CD14-positive monocyte (primary cell): Measurements from ENCODE around the gene SLC37A1. TPM values are rescaled to one million over a fixed set of nuclear protein-coding genes. Genes with fewer than 3 reads are reported as not detected.
A peak's percentile ranks its signal among the peaks of the same experiment; 100 is the strongest.

Experiments
- DNase-seq, 3 donors: peaks; one replicate each; pipeline ENCODE4 v3.0.0-alpha.2; 2011 to 2022
- H2AFZ ChIP-seq: 2 replicates; pipeline ENCODE4 v1.6.0; 2012; ENCODE audit warnings: mild to moderate bottlenecking, low read depth, low read length, inconsistent platforms; ENCODE audit not compliant: insufficient read depth, poor library complexity, severe bottlenecking
- H3K27ac ChIP-seq, 2 donors: 1 replicate in 1 of 2; 2 replicates in 1 of 2; pipeline ENCODE4 v1.5.1; 2012 to 2013; ENCODE audit warnings: low read length in 2 of 2, control low read depth in 1 of 2, inconsistent platforms in 1 of 2, low read depth in 1 of 2, mild to moderate bottlenecking in 1 of 2
- H3K27me3 ChIP-seq, 2 donors: one replicate each; pipeline versions ENCODE4 v1.6.0 to v1.6.1; 2011 to 2013; ENCODE audit warnings: low read length in 2 of 2; ENCODE audit not compliant: control insufficient read depth in 2 of 2, insufficient read depth in 2 of 2
- H3K36me3 ChIP-seq, 2 donors: replicated peaks in 1 of 2; 1 replicate in 1 of 2; 2 replicates in 1 of 2; pipeline versions ENCODE4 v1.5.1 to v1.6.1; 2012 to 2013; ENCODE audit warnings: low read length in 2 of 2, control low read depth in 1 of 2, inconsistent platforms in 1 of 2, mild to moderate bottlenecking in 1 of 2; ENCODE audit not compliant: insufficient read depth in 2 of 2, control insufficient read depth in 1 of 2
- H3K4me1 ChIP-seq, 2 donors: 1 replicate in 1 of 2; 2 replicates in 1 of 2; pipeline versions ENCODE4 v1.5.1 to v1.6.1; 2012 to 2013; ENCODE audit warnings: low read length in 2 of 2, control low read depth in 1 of 2, inconsistent platforms in 1 of 2, mild to moderate bottlenecking in 1 of 2, moderate library complexity in 1 of 2; ENCODE audit not compliant: insufficient read depth in 2 of 2, control insufficient read depth in 1 of 2
- H3K4me2 ChIP-seq: replicated peaks from 2 replicates; pipeline ENCODE3; 2012; ENCODE audit warnings: low read length, moderate library complexity, mild to moderate bottlenecking; ENCODE audit not compliant: poor library complexity, severe bottlenecking; ENCODE audit errors: extremely low read depth
- H3K4me3 ChIP-seq, 3 experiments: fragments of 200-600 bp in 1 of 3; sonication (generic) in 1 of 3; replicated peaks in 1 of 3; 1 replicate in 2 of 3; 2 replicates in 1 of 3; pipeline ENCODE4 v1.5.1; 2011 to 2013; ENCODE audit warnings: low read length in 3 of 3, mild to moderate bottlenecking in 3 of 3, control low read depth in 2 of 3, low read depth in 2 of 3, inconsistent platforms in 1 of 3, moderate library complexity in 1 of 3
- H3K79me2 ChIP-seq: 2 replicates; pipeline ENCODE4 v1.6.0; 2012; ENCODE audit warnings: mild to moderate bottlenecking, control low read depth, inconsistent platforms, low read length, moderate library complexity; ENCODE audit not compliant: insufficient read depth
- H3K9ac ChIP-seq: 2 replicates; pipeline ENCODE4 v1.6.0; 2017; ENCODE audit warnings: low read length, mild to moderate bottlenecking; ENCODE audit not compliant: insufficient read depth, poor library complexity, severe bottlenecking
- H3K9me3 ChIP-seq, 2 donors: replicated peaks in 1 of 2; 1 replicate in 1 of 2; 2 replicates in 1 of 2; pipeline versions ENCODE4 v1.5.1 to v1.6.1; 2012 to 2013; ENCODE audit warnings: low read length in 2 of 2, control low read depth in 1 of 2; ENCODE audit not compliant: control insufficient read depth in 1 of 2, insufficient read depth in 1 of 2
- H4K20me1 ChIP-seq: 2 replicates; pipeline ENCODE4 v1.6.0; 2012; ENCODE audit warnings: mild to moderate bottlenecking, low read length, control low read depth, moderate library complexity; ENCODE audit not compliant: insufficient read depth
- H3K27ac Mint-ChIP-seq, 7 donors: one replicate each; pipeline ENCODE4 v1.8.0; 2020; ENCODE audit warnings: mild to moderate bottlenecking in 7 of 7, mixed read lengths in 7 of 7, moderate library complexity in 6 of 7, inconsistent platforms in 2 of 7
- H3K27me3 Mint-ChIP-seq, 3 donors: one replicate each; pipeline ENCODE4 v1.8.0; 2021 to 2022; ENCODE audit warnings: low read depth in 3 of 3, mild to moderate bottlenecking in 3 of 3, mixed read lengths in 3 of 3, moderate library complexity in 3 of 3, inconsistent platforms in 1 of 3
- H3K36me3 Mint-ChIP-seq, 2 donors: one replicate each; pipeline ENCODE4 v1.8.0; 2020; ENCODE audit warnings: mixed read lengths in 2 of 2, inconsistent platforms in 1 of 2, mild to moderate bottlenecking in 1 of 2
- H3K4me1 Mint-ChIP-seq: one replicate; pipeline ENCODE4 v1.8.0; 2020; ENCODE audit warnings: mild to moderate bottlenecking, mixed read lengths
- H3K4me3 Mint-ChIP-seq, 2 donors: one replicate each; pipeline ENCODE4 v1.8.0; 2020; ENCODE audit warnings: mild to moderate bottlenecking in 2 of 2, mixed read lengths in 2 of 2, moderate library complexity in 1 of 2
- H3K9me3 Mint-ChIP-seq, 7 donors: one replicate each; pipeline ENCODE4 v1.8.0; 2020 to 2022; ENCODE audit warnings: mixed read lengths in 7 of 7, mild to moderate bottlenecking in 6 of 7, moderate library complexity in 6 of 7, inconsistent platforms in 2 of 7
- CTCF ChIP-seq: fragments of 200-600 bp; IDR thresholded peaks from one replicate; pipeline ENCODE4 v1.8.0; 2022; ENCODE audit warnings: antibody characterized with exemption, mild to moderate bottlenecking
- WGBS: methylation state at CpG from one replicate; pipeline ENCODE4 v1.1.5; 2013; ENCODE audit warnings: missing lambda C conversion rate; ENCODE audit not compliant: insufficient coverage; 5-methylcytosine and 5-hydroxymethylcytosine counted together
- intact Hi-C, 2 donors: fragments of 100-400 bp; cut with micrococcal nuclease; formaldehyde crosslinking; loops; one replicate each; pipeline versions ENCODE4 v1.15.0 to v1.15.1; 2023
- polyA plus RNA-seq, 3 donors: library from polyadenylated mRNA; depleted of rRNA in 1 of 3; unstranded in 2 of 3; stranded (reverse) in 1 of 3; fragments of 300-500 nt in 2 of 3; fragments of >200 nt in 1 of 3; fragmentation: Illumina TruSeq in 2 of 3; gene quantifications; 1 replicate in 2 of 3; 2 replicates in 1 of 3; pipeline ENCODE4 v1.2.3, GENCODE V29; 2012 to 2021

Gene SLC37A1
- polyA plus RNA-seq, 3 donors = 2.7 to 12.4 (median 4.3) TPM

DNA sequence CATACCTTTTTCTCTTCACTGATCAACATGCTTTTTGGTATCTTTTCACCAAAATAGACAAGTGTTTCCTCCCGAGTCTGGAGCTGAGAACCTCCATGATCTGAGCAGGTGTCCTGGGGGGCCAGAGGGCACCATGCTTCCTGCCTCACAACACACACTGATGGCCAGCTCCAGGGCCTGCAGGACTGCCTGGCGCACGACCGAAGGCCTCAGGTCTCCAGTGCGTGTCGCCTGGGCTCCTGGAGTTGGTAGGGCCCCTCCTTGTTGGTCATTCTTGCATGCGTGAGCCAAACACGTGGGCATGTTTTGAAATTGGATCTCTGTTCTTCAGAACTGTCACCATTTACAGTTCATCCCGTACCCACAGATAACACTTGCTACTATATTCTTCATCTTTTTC lies 64.4 kb downstream of the SLC37A1 start:
- peaks cover 16 to 25% of the 10 kb centered on the region in 2 donors for H3K36me3 ChIP-seq
- H3K9me3 Mint-ChIP-seq = peaks cover 5 to 16% (median 10%) of the 10 kb centered on the region in 7 donors

GRCh38 chr21:42578761-42579415 lies 65.2 kb downstream of the SLC37A1 start:
- no peaks in the 10 kb centered on the region for H4K20me1 ChIP-seq
- Mint-ChIP-seq H3K9me3 (peaks cover 5 to 16% (median 10%) of the 10 kb centered on the region in 7 donors), H3K36me3 (peaks cover 26 to 29% of the 10 kb centered on the region in 2 donors), H3K4me1 (no peaks in the 10 kb centered on the region), H3K27me3 (no peaks in the 10 kb centered on the region), H3K4me3 (no peak overlapping the region), H3K27ac (peak overlapping the region in 1 of 7 donors; percentile 44)
- no peak overlapping the region for H3K4me2 ChIP-seq
- H3K9ac ChIP-seq = no peak overlapping the region
- TF ChIP-seq CTCF = no peak
- no peaks in the 10 kb centered on the region for H3K79me2 ChIP-seq
- H3K36me3 ChIP-seq = peaks cover 10 to 17% of the 10 kb centered on the region in 2 donors
- no peaks in the 10 kb centered on the region for H3K27me3 ChIP-seq
- peaks cover 4 to 7% of the 10 kb centered on the region in 2 donors for H3K9me3 ChIP-seq
- no peak overlapping the region for H3K4me3 ChIP-seq
- intact Hi-C loops = no loop called here
- H3K4me1 ChIP-seq = no peaks in the 10 kb centered on the region
- 99% methylated on average over 11 of the region's 12 CpGs for WGBS
- H2AFZ ChIP-seq = no peak overlapping the region
- H3K27ac ChIP-seq = no peak overlapping the region
- DNase-seq = no peak

More for the DNA sequence above, 64.4 kb downstream of the SLC37A1 start:
- Mint-ChIP-seq H3K27ac (no peak overlapping the region), H3K27me3 (no peaks in the 10 kb centered on the region), H3K4me1 (no peaks in the 10 kb centered on the region), H3K36me3 (peaks cover 33 to 36% of the 10 kb centered on the region in 2 donors), H3K4me3 (no peak overlapping the region)
- Histone ChIP-seq H3K27ac (no peak overlapping the region), H3K27me3 (no peaks in the 10 kb centered on the region), H3K4me1 (no peaks in the 10 kb centered on the region), H4K20me1 (no peaks in the 10 kb centered on the region), H3K9me3 (peaks cover 4 to 7% of the 10 kb centered on the region in 2 donors), H2AFZ (no peak overlapping the region), H3K4me3 (no peak overlapping the region), H3K4me2 (no peak overlapping the region), H3K9ac (no peak overlapping the region), H3K79me2 (no peaks in the 10 kb centered on the region)
- DNase-seq = no peak
- TF ChIP-seq CTCF = no peak
- intact Hi-C loops = no loop called here
- 96% methylated on average over 8 of the region's 9 CpGs for WGBS
